Kasumi-1 (cell line): ENCODE measurements around the gene MRPS2.
"Not testable (repeated sequence)": the region's sequence is repeated elsewhere in the genome, so short reads cannot be mapped to it uniquely, and the experiment has no call there.

Experiments
- DNase-seq, 2 experiments: peaks; one replicate each; lab custom pipeline; 2025; lab: John Stamatoyannopoulos, UW

Gene MRPS2

GRCh38 chr9:135500525-135501260 lies at the start of gene MRPS2:
Gene MRPS2, plus strand, starts transcription at chr9:135500682. Its CDS starts 29 bp downstream, at chr9:135500711.
- DNase-seq = peak; percentile 66 to 75

GRCh38 chr9:135450956-135451355 lies 49.5 kb upstream of the MRPS2 start:
- DNase-seq = no peak

GRCh38 chr9:135451909-135452308 lies 48.6 kb upstream of the MRPS2 start:
- DNase-seq = not testable (repeated sequence)

- no peak for DNase-seq
These were observed 45.7 kb upstream of the MRPS2 start for GRCh38 chr9:135454737-135455136.

GRCh38 chr9:135455401-135456030 lies 45.0 kb upstream of the MRPS2 start:
- DNase-seq = no peak

GRCh38 chr9:135456436-135457104 lies 43.9 kb upstream of the MRPS2 start:
- DNase-seq = no peak

- DNase-seq = not testable (repeated sequence)
These were observed 42.0 kb upstream of the MRPS2 start for GRCh38 chr9:135458478-135458877.

- DNase-seq = no peak
These were observed 38.5 kb upstream of the MRPS2 start for GRCh38 chr9:135461936-135462335.

- no peak for DNase-seq
These were observed 37.3 kb upstream of the MRPS2 start for GRCh38 chr9:135463140-135463539.

GRCh38 chr9:135464181-135464580 lies 36.3 kb upstream of the MRPS2 start:
- no peak for DNase-seq

GRCh38 chr9:135468854-135469521 lies 31.5 kb upstream of the MRPS2 start:
- DNase-seq = no peak

GRCh38 chr9:135471791-135472640 lies 28.5 kb upstream of the MRPS2 start:
- DNase-seq = no peak

- DNase-seq = no peak
These were observed 26.4 kb upstream of the MRPS2 start for GRCh38 chr9:135473972-135474543.

GRCh38 chr9:135474915-135475314 lies 25.6 kb upstream of the MRPS2 start:
- DNase-seq = no peak

GRCh38 chr9:135476561-135477355 lies 23.7 kb upstream of the MRPS2 start:
- no peak for DNase-seq

- DNase-seq = no peak
These were observed 22.3 kb upstream of the MRPS2 start for GRCh38 chr9:135478191-135478590.

- no peak for DNase-seq
These were observed 21.5 kb upstream of the MRPS2 start for GRCh38 chr9:135478829-135479468.

GRCh38 chr9:135479469-135480052 lies 20.9 kb upstream of the MRPS2 start, which contains the start of gene PPP1R26:
Gene PPP1R26, plus strand, starts transcription at chr9:135479782. Its CDS starts 4,729 bp downstream, at chr9:135484511.
- DNase-seq = no peak
